ENCODE measurements around the gene PGRMC1. TPM values are rescaled to one million over a fixed set of nuclear protein-coding genes. Genes with fewer than 3 reads are reported as not detected.

The PGRMC1 gene
- total and polyA plus RNA-seq, 2 donors (not counting 1 experiment from before 2014, with no cell fraction given): 5.6 to 9.1 TPM

GRCh38 chrX:119252716-119253115 is 16.6 kb downstream of the PGRMC1 start:
- no CpG with 5 or more reads among the region's 2 CpGs for WGBS (ENCODE audit: insufficient coverage)
- CTCF ChIA-PET: no interaction called here
- TF ChIP-seq EZH2 (IDR thresholded peaks at IDR 0.05; ENCODE audit: borderline replicate concordance, insufficient read depth, low read depth, low read length, poor library complexity, severe bottlenecking) (no peak), CTCF (IDR thresholded peaks at IDR 0.05) (no peak)

GRCh38 chrX:119266364-119266995 is 30.4 kb downstream of the PGRMC1 start:
- POLR2A ChIA-PET: no interaction called here

More at GRCh38 chrX:119252716-119253115, 16.6 kb downstream of the PGRMC1 start:
- no peak overlapping the region for H3K4me3 Mint-ChIP-seq
- no peak for ATAC-seq (ENCODE audit: low read depth)
- H3K4me1 ChIP-seq (ENCODE audit: control insufficient read depth in 2 of 2, insufficient read depth in 2 of 2, low read length in 2 of 2): no peaks in the 10 kb centered on the region
- no peaks in the 10 kb centered on the region for H3K36me3 ChIP-seq (replicated peaks in 1 of 2; ENCODE audit: control extremely low read depth in 1 of 2, control insufficient read depth in 1 of 2, extremely low read depth in 1 of 2, insufficient read depth in 2 of 2, low read length in 1 of 2)
- no peaks in the 10 kb centered on the region for H3K4me1 Mint-ChIP-seq
- peaks cover 0 to 3% (median 0%) of the 10 kb centered on the region in 4 experiments for H3K27me3 ChIP-seq (replicated peaks in 1 of 4; ENCODE audit: control extremely low read depth in 1 of 4, control insufficient read depth in 3 of 4, insufficient read depth in 4 of 4, low read length in 3 of 4)
- H3K27ac Mint-ChIP-seq: no peak overlapping the region
- no peak for DNase-seq
- H4K20me1 ChIP-seq (ENCODE audit: control insufficient read depth, insufficient read depth, low read length, poor library complexity, severe bottlenecking): no peaks in the 10 kb centered on the region
- no peak overlapping the region for H3K9ac ChIP-seq (ENCODE audit: low read length)
- H3K27ac ChIP-seq (ENCODE audit: low read length in 2 of 2): no peak overlapping the region
- H3K4me3 ChIP-seq (ENCODE audit: control extremely low read depth in 1 of 5, extremely low read depth in 1 of 5, insufficient read depth in 1 of 5, low read depth in 2 of 5, low read length in 4 of 5): no peak overlapping the region
- H3K27me3 Mint-ChIP-seq: peaks cover 8% of the 10 kb centered on the region
- no peaks in the 10 kb centered on the region for H3K9me3 ChIP-seq (ENCODE audit: control extremely low read depth in 1 of 3, control insufficient read depth in 2 of 3, insufficient read depth in 1 of 3, low read length in 2 of 3)
- intact Hi-C loops (cut with micrococcal nuclease): no loop called here
- no peak overlapping the region for H2AFZ ChIP-seq (ENCODE audit: insufficient read depth, low read depth, low read length, poor library complexity, severe bottlenecking)
- no peaks in the 10 kb centered on the region for H3K9me3 Mint-ChIP-seq (ENCODE audit: insufficient read depth)
- no peak overlapping the region for H3K4me2 ChIP-seq (replicated peaks; ENCODE audit: low read depth, low read length, poor library complexity, severe bottlenecking)
- POLR2A ChIA-PET: no interaction called here
- H3K79me2 ChIP-seq (ENCODE audit: control insufficient read depth, insufficient read depth, low read length): no peaks in the 10 kb centered on the region

More at GRCh38 chrX:119266364-119266995, 30.4 kb downstream of the PGRMC1 start:
- no peak overlapping the region for H3K27ac Mint-ChIP-seq
- H3K27me3 Mint-ChIP-seq: peaks cover 8% of the 10 kb centered on the region
- Histone ChIP-seq H3K9ac (ENCODE audit: low read length) (no peak overlapping the region), H3K4me1 (ENCODE audit: control insufficient read depth in 2 of 2, insufficient read depth in 2 of 2, low read length in 2 of 2) (no peaks in the 10 kb centered on the region), H3K9me3 (ENCODE audit: control extremely low read depth in 1 of 3, control insufficient read depth in 2 of 3, insufficient read depth in 1 of 3, low read length in 2 of 3) (no peaks in the 10 kb centered on the region), H4K20me1 (ENCODE audit: control insufficient read depth, insufficient read depth, low read length, poor library complexity, severe bottlenecking) (no peaks in the 10 kb centered on the region), H3K4me3 (ENCODE audit: control extremely low read depth in 1 of 5, extremely low read depth in 1 of 5, insufficient read depth in 1 of 5, low read depth in 2 of 5, low read length in 4 of 5) (no peak overlapping the region), H3K36me3 (replicated peaks in 1 of 2; ENCODE audit: control extremely low read depth in 1 of 2, control insufficient read depth in 1 of 2, extremely low read depth in 1 of 2, insufficient read depth in 2 of 2, low read length in 1 of 2) (no peaks in the 10 kb centered on the region), H3K79me2 (ENCODE audit: control insufficient read depth, insufficient read depth, low read length) (no peaks in the 10 kb centered on the region), H3K4me2 (replicated peaks; ENCODE audit: low read depth, low read length, poor library complexity, severe bottlenecking) (no peak overlapping the region), H3K27me3 (replicated peaks in 1 of 4; ENCODE audit: control extremely low read depth in 1 of 4, control insufficient read depth in 3 of 4, insufficient read depth in 4 of 4, low read length in 3 of 4) (peaks cover 0 to 2% (median 0%) of the 10 kb centered on the region in 4 experiments), H2AFZ (ENCODE audit: insufficient read depth, low read depth, low read length, poor library complexity, severe bottlenecking) (no peak overlapping the region), H3K27ac (ENCODE audit: low read length in 2 of 2) (no peak overlapping the region)
- DNase-seq: peak; percentile 27
- CTCF ChIA-PET: interaction anchor here (0.6 to 2.0 kb wide), 6 partner anchors 10 to 338 kb away, joined by 3 to 17 read pairs (median 4); no protein-coding TSS in a partner anchor
- ATAC-seq (ENCODE audit: low read depth): no peak
- TF ChIP-seq CTCF (IDR thresholded peaks at IDR 0.05) (peak; percentile 68), EZH2 (IDR thresholded peaks at IDR 0.05; ENCODE audit: borderline replicate concordance, insufficient read depth, low read depth, low read length, poor library complexity, severe bottlenecking) (no peak)
- intact Hi-C loops (cut with micrococcal nuclease): loop anchor here (1.0 kb wide), 1 partner anchor 148 kb away; no protein-coding TSS in a partner anchor
- no peaks in the 10 kb centered on the region for H3K9me3 Mint-ChIP-seq (ENCODE audit: insufficient read depth)
- peaks cover 2% of the 10 kb centered on the region for H3K4me1 Mint-ChIP-seq
- H3K4me3 Mint-ChIP-seq: no peak overlapping the region
- no CpG with 5 or more reads among the region's 5 CpGs for WGBS (ENCODE audit: insufficient coverage)
